Measurements from ENCODE around the gene CMSS1.

CMSS1 gene

DNA sequence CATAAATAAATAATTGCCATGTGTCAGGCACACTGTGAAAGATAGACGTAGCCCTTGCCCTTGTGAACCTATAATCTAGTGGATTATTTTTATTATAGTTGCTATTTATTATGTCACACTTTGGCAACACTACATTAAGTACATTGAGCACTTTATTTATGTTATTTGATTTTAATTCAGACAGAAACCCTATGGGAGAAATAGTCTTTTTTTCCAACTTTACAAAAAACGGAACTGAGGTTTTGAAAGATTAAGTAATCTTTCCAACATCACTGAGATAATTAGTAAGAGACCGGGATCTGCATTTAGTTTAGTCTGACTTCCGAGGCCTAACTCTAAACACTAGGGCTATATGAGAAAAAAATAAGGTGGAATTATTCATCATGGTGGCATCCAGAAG is 299.4 kb downstream of the CMSS1 start:
- H3K27me3 ChIP-seq (ENCODE audit: insufficient read depth, low read length, poor library complexity), result no peaks in the 10 kb centered on the region
- no peak overlapping the region for H3K27ac ChIP-seq (ENCODE audit: low read depth, low read length)
- H3K18ac ChIP-seq (ENCODE audit: low read length), result no peak overlapping the region
- no peaks in the 10 kb centered on the region for H3K36me3 ChIP-seq (ENCODE audit: control insufficient read depth, insufficient read depth, low read length)
- H4K5ac ChIP-seq (ENCODE audit: low read length), result no peak overlapping the region
- no peak overlapping the region for H2BK5ac ChIP-seq (ENCODE audit: low read length)
- H3K4me2 ChIP-seq (ENCODE audit: low read length), result no peak overlapping the region
- no peak overlapping the region for H2AK5ac ChIP-seq (ENCODE audit: low read length)
- no peak overlapping the region for H3K9ac ChIP-seq (ENCODE audit: low read length)
- no peak overlapping the region for H3K56ac ChIP-seq (ENCODE audit: low read length)
- H2BK15ac ChIP-seq (replicated peaks; ENCODE audit: low read depth), result no peak overlapping the region
- no peak overlapping the region for H3K4me3 ChIP-seq (ENCODE audit: low read length)
- H3K23ac ChIP-seq (ENCODE audit: low read length), result no peak overlapping the region
- no peaks in the 10 kb centered on the region for H3K79me1 ChIP-seq (ENCODE audit: low read length)
- no peak for DNase-seq
- no peaks in the 10 kb centered on the region for H3K79me2 ChIP-seq (ENCODE audit: control insufficient read depth, insufficient read depth, low read length)
- no peak overlapping the region for H3K4ac ChIP-seq (ENCODE audit: low read depth, low read length)
- no CpG with 5 or more reads among the region's 4 CpGs for whole genome bisulfite sequencing (ENCODE audit: extremely low coverage, insufficient coverage, low lambda C conversion rate)
- no peaks in the 10 kb centered on the region for H3K4me1 ChIP-seq (ENCODE audit: control insufficient read depth, low read depth, low read length)
- H4K8ac ChIP-seq (ENCODE audit: low read depth, low read length), result no peak overlapping the region
- H2BK120ac ChIP-seq (ENCODE audit: low read depth, low read length), result no peak overlapping the region

DNA sequence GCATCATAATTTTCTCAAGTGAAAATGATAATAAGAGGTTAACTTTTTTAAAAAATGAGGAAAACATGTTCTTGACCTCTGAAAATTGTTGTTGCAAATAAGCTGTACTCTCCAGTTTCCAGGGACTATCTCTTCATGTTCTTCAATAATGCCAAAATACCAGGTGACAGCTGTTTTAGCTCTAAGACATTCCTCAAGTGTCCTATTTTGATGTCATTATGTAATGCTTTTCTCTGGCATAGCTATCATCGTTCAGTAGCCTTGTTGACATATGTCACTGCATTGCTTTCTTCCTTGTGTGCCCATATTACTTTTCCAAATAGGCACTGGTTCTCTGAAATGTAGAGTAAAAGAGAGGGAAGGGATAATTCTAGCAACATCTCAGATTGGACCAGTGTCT is 302.4 kb downstream of the CMSS1 start:
- no peak overlapping the region for H3K4me3 ChIP-seq (ENCODE audit: low read length)
- WGBS (ENCODE audit: extremely low coverage, insufficient coverage, low lambda C conversion rate), result no CpG with 5 or more reads among the region's 1 CpG

DNA sequence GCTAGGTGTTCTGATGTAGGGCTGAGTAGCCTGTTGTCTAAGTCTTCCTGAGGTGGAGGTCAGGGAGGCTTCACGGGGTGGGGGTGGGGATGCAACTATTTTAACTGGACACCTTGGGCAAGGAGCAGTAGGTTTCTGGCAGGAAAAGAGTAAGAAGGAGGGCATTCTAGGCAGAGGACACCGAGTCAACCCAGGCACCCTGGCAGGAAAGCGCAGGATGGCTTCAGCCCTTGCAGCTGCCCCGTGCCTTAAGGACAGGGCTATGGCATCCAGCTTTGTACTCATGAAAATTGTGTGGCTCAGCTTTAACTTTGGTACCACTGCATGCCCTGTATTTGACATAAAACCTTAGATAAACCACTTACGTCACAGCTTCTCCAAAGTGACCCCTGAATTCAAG is 303.0 kb downstream of the CMSS1 start:
- Histone ChIP-seq H2AK5ac (ENCODE audit: low read length) (no peak overlapping the region), H4K8ac (ENCODE audit: low read depth, low read length) (no peak overlapping the region), H2BK5ac (ENCODE audit: low read length) (no peak overlapping the region), H3K79me1 (ENCODE audit: low read length) (no peaks in the 10 kb centered on the region), H3K18ac (ENCODE audit: low read length) (no peak overlapping the region), H3K27me3 (ENCODE audit: insufficient read depth, low read length, poor library complexity) (no peaks in the 10 kb centered on the region), H2BK120ac (ENCODE audit: low read depth, low read length) (no peak overlapping the region), H3K4me3 (ENCODE audit: low read length) (no peak overlapping the region), H3K4me2 (ENCODE audit: low read length) (no peak overlapping the region), H3K56ac (ENCODE audit: low read length) (no peak overlapping the region), H2BK15ac (replicated peaks; ENCODE audit: low read depth) (no peak overlapping the region), H3K9ac (ENCODE audit: low read length) (no peak overlapping the region), H3K79me2 (ENCODE audit: control insufficient read depth, insufficient read depth, low read length) (no peaks in the 10 kb centered on the region), H3K4ac (ENCODE audit: low read depth, low read length) (no peak overlapping the region), H4K5ac (ENCODE audit: low read length) (no peak overlapping the region), H3K23ac (ENCODE audit: low read length) (no peak overlapping the region), H3K4me1 (ENCODE audit: control insufficient read depth, low read depth, low read length) (peaks cover 4% of the 10 kb centered on the region), H3K36me3 (ENCODE audit: control insufficient read depth, insufficient read depth, low read length) (no peaks in the 10 kb centered on the region), H3K27ac (ENCODE audit: low read depth, low read length) (no peak overlapping the region)
- no peak for DNase-seq
- no CpG with 5 or more reads among the region's 5 CpGs for WGBS (ENCODE audit: extremely low coverage, insufficient coverage, low lambda C conversion rate)

More for the DNA sequence above, 302.4 kb downstream of the CMSS1 start:
- no peak overlapping the region for H2BK120ac ChIP-seq (ENCODE audit: low read depth, low read length)
- no peaks in the 10 kb centered on the region for H3K79me1 ChIP-seq (ENCODE audit: low read length)
- H3K36me3 ChIP-seq (ENCODE audit: control insufficient read depth, insufficient read depth, low read length), result no peaks in the 10 kb centered on the region
- H3K18ac ChIP-seq (ENCODE audit: low read length), result no peak overlapping the region
- no peak overlapping the region for H3K9ac ChIP-seq (ENCODE audit: low read length)
- H3K4ac ChIP-seq (ENCODE audit: low read depth, low read length), result no peak overlapping the region
- H3K4me1 ChIP-seq (ENCODE audit: control insufficient read depth, low read depth, low read length), result peaks cover 4% of the 10 kb centered on the region
- no peak overlapping the region for H3K4me2 ChIP-seq (ENCODE audit: low read length)
- no peak overlapping the region for H2AK5ac ChIP-seq (ENCODE audit: low read length)
- no peak overlapping the region for H4K5ac ChIP-seq (ENCODE audit: low read length)
- no peak overlapping the region for H3K56ac ChIP-seq (ENCODE audit: low read length)
- no peak overlapping the region for H3K23ac ChIP-seq (ENCODE audit: low read length)
- no peak overlapping the region for H2BK5ac ChIP-seq (ENCODE audit: low read length)
- no peak overlapping the region for H3K27ac ChIP-seq (ENCODE audit: low read depth, low read length)
- no peaks in the 10 kb centered on the region for H3K27me3 ChIP-seq (ENCODE audit: insufficient read depth, low read length, poor library complexity)
- no peak overlapping the region for H4K8ac ChIP-seq (ENCODE audit: low read depth, low read length)
- DNase-seq, result no peak
- H3K79me2 ChIP-seq (ENCODE audit: control insufficient read depth, insufficient read depth, low read length), result no peaks in the 10 kb centered on the region
- H2BK15ac ChIP-seq (replicated peaks; ENCODE audit: low read depth), result no peak overlapping the region

DNA sequence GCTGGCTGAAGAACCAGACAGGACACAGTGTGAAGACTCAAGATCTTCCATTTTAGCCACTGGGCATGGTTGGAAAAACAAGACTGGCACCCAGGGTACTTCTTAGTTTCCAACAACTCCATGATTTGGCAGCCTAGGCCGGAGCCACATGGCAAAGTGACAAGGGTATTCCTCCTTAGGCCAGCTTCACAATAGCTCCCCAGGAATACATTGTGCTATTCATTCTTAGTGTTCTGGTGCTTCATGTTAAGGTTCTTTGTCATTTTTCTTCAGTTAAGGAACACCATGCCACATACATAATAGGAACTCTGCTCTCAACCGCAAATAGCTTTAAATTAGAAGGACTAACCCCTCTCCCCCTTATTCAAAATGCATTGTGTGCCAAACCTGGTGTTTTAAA is 304.7 kb downstream of the CMSS1 start:
- no peak for DNase-seq
- Histone ChIP-seq H3K4ac (ENCODE audit: low read depth, low read length) (no peak overlapping the region), H3K27ac (ENCODE audit: low read depth, low read length) (no peak overlapping the region), H4K8ac (ENCODE audit: low read depth, low read length) (no peak overlapping the region), H3K23ac (ENCODE audit: low read length) (no peak overlapping the region), H3K18ac (ENCODE audit: low read length) (no peak overlapping the region), H3K79me1 (ENCODE audit: low read length) (no peaks in the 10 kb centered on the region), H2BK120ac (ENCODE audit: low read depth, low read length) (no peak overlapping the region), H4K5ac (ENCODE audit: low read length) (no peak overlapping the region), H3K79me2 (ENCODE audit: control insufficient read depth, insufficient read depth, low read length) (no peaks in the 10 kb centered on the region), H3K36me3 (ENCODE audit: control insufficient read depth, insufficient read depth, low read length) (no peaks in the 10 kb centered on the region), H3K27me3 (ENCODE audit: insufficient read depth, low read length, poor library complexity) (no peaks in the 10 kb centered on the region), H3K4me2 (ENCODE audit: low read length) (no peak overlapping the region), H2AK5ac (ENCODE audit: low read length) (no peak overlapping the region), H3K4me1 (ENCODE audit: control insufficient read depth, low read depth, low read length) (peaks cover 4% of the 10 kb centered on the region), H3K9ac (ENCODE audit: low read length) (no peak overlapping the region), H2BK5ac (ENCODE audit: low read length) (no peak overlapping the region), H3K4me3 (ENCODE audit: low read length) (no peak overlapping the region), H2BK15ac (replicated peaks; ENCODE audit: low read depth) (no peak overlapping the region), H3K56ac (ENCODE audit: low read length) (no peak overlapping the region)
- WGBS (ENCODE audit: extremely low coverage, insufficient coverage, low lambda C conversion rate), result no CpG with 5 or more reads among the region's 2 CpGs

DNA sequence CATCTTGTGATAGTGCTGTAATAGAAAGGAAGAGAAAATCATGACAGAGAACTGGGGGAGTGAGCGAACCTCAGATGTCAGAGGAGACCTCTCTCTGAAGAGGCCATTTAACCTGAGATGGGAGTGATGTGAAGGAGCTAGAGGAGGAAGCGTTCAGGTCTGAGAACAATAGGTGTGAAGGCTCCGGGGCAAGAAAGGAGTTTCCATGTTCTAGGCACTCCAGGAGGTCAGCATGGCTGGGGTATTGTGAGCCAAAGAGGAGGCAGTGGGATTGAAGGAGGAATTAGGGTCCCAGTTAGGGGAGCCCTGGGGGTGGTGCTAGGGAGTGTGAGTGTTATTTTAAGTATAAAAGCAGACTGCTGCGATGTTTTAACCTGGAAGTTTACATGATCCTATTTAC is 305.4 kb downstream of the CMSS1 start:
- Histone ChIP-seq H3K36me3 (ENCODE audit: control insufficient read depth, insufficient read depth, low read length) (no peaks in the 10 kb centered on the region), H2BK120ac (ENCODE audit: low read depth, low read length) (no peak overlapping the region), H3K23ac (ENCODE audit: low read length) (no peak overlapping the region), H3K4ac (ENCODE audit: low read depth, low read length) (no peak overlapping the region), H3K79me2 (ENCODE audit: control insufficient read depth, insufficient read depth, low read length) (no peaks in the 10 kb centered on the region), H3K4me3 (ENCODE audit: low read length) (no peak overlapping the region), H3K27ac (ENCODE audit: low read depth, low read length) (no peak overlapping the region), H2BK15ac (replicated peaks; ENCODE audit: low read depth) (no peak overlapping the region), H3K56ac (ENCODE audit: low read length) (no peak overlapping the region), H3K9ac (ENCODE audit: low read length) (no peak overlapping the region), H3K4me2 (ENCODE audit: low read length) (no peak overlapping the region), H2BK5ac (ENCODE audit: low read length) (no peak overlapping the region), H3K79me1 (ENCODE audit: low read length) (no peaks in the 10 kb centered on the region), H3K18ac (ENCODE audit: low read length) (peak overlapping the region; percentile 4), H3K27me3 (ENCODE audit: insufficient read depth, low read length, poor library complexity) (no peaks in the 10 kb centered on the region), H3K4me1 (ENCODE audit: control insufficient read depth, low read depth, low read length) (peaks cover 4% of the 10 kb centered on the region), H2AK5ac (ENCODE audit: low read length) (no peak overlapping the region), H4K8ac (ENCODE audit: low read depth, low read length) (no peak overlapping the region), H4K5ac (ENCODE audit: low read length) (no peak overlapping the region)
- no CpG with 5 or more reads among the region's 4 CpGs for WGBS (ENCODE audit: extremely low coverage, insufficient coverage, low lambda C conversion rate)
- peak; percentile 91 for DNase-seq

DNA sequence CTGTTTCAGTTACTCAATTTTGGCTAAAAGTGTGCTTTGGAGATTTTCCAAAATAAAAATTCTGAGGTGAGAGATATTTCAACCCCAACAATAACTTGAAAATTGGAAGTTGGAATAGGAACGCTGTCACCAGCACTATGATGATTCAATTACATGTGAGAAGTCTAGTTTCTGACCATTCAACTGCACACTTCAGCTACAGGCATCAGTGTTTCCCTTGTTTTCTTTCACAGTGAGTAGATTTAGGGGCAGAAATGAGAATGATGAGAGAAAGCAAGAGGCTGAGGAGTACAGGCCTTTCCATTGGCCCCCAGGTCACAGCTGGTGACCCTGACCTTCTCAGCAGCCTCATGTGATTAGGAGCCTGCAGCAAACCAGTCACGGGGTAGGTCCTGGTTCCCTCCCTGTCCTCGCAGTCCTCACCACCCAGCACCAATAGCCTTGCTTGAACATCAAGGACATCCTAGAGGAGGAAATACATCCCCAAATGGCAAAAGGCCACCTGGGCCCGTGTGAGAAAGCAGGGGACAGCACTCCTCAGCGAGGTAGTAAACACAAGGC is 306.6 kb downstream of the CMSS1 start:
- no peaks in the 10 kb centered on the region for H3K27me3 ChIP-seq (ENCODE audit: insufficient read depth, low read length, poor library complexity)
- no peak overlapping the region for H4K8ac ChIP-seq (ENCODE audit: low read depth, low read length)
- H2AK5ac ChIP-seq (ENCODE audit: low read length), result no peak overlapping the region
- DNase-seq, result no peak
- no peak overlapping the region for H2BK120ac ChIP-seq (ENCODE audit: low read depth, low read length)
- no peak overlapping the region for H3K18ac ChIP-seq (ENCODE audit: low read length)
- no peaks in the 10 kb centered on the region for H3K36me3 ChIP-seq (ENCODE audit: control insufficient read depth, insufficient read depth, low read length)
- no peak overlapping the region for H3K27ac ChIP-seq (ENCODE audit: low read depth, low read length)
- no peak overlapping the region for H3K4ac ChIP-seq (ENCODE audit: low read depth, low read length)
- H3K79me2 ChIP-seq (ENCODE audit: control insufficient read depth, insufficient read depth, low read length), result no peaks in the 10 kb centered on the region
- peaks cover 4% of the 10 kb centered on the region for H3K4me1 ChIP-seq (ENCODE audit: control insufficient read depth, low read depth, low read length)
- H3K56ac ChIP-seq (ENCODE audit: low read length), result peak overlapping the region; percentile 17
- H2BK5ac ChIP-seq (ENCODE audit: low read length), result no peak overlapping the region
- H4K5ac ChIP-seq (ENCODE audit: low read length), result no peak overlapping the region
- WGBS (ENCODE audit: extremely low coverage, insufficient coverage, low lambda C conversion rate), result no CpG with 5 or more reads among the region's 5 CpGs
- H3K23ac ChIP-seq (ENCODE audit: low read length), result no peak overlapping the region
- no peak overlapping the region for H3K4me3 ChIP-seq (ENCODE audit: low read length)
- H3K79me1 ChIP-seq (ENCODE audit: low read length), result no peaks in the 10 kb centered on the region
- H3K9ac ChIP-seq (ENCODE audit: low read length), result no peak overlapping the region
- H2BK15ac ChIP-seq (replicated peaks; ENCODE audit: low read depth), result no peak overlapping the region
- H3K4me2 ChIP-seq (ENCODE audit: low read length), result no peak overlapping the region
